ENCODE measurements around the gene NDUFA8. TPM values are rescaled to one million over a fixed set of nuclear protein-coding genes. Genes with fewer than 3 reads are reported as not detected.
A peak's percentile ranks its signal among the peaks of the same experiment; 100 is the strongest.

The NDUFA8 gene
- total RNA-seq, 1 experiment from 2014 or later = 42.7 TPM

DNA sequence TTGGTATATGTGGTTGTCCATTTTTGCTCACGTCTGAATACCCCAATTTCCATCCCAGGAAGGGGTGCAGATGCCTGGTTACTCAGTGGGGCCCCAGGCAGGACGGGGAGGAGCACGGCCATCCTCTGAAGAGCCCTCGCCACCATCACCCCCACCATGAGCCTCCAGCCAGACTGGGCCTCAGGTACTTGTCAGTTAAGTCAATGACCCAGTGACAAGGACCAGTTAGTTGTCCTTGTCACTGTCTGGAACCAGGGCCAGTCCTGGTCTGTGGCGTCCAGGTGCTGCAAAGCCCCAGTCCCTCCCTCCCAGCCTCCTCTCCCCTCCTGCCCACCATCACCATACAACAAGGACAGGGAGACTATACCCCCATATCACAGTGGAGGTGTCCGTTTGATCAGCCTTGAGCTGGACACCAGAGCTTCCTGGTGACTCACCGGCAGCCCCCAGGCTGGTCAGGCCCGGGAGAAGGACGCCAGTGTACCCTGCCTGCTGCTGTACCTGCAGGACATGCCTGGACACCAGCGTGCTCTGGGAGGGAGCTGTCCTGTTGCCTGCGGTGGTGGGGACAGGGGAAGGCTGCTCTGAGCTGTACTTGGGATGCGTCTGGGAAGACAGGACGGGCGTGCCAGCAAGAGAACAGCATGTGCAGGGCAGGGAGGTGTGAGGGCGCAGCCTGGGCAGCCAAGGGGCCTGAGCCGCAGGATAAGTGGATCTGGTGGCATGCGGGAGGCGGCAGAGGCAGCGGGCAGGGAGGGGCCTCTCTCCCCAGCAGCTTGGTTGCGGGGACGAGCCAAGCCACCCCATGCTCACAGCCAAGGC, 33.9 kb downstream of the NDUFA8 start:
- H3K4me1 ChIP-seq (ENCODE audit: low read length) = no peaks in the 10 kb centered on the region
- no peaks in the 10 kb centered on the region for H3K27me3 ChIP-seq (ENCODE audit: low read length)
- no peaks in the 10 kb centered on the region for H3K36me3 ChIP-seq (ENCODE audit: insufficient read depth, low read length)
- no peak overlapping the region for H2AFZ ChIP-seq (ENCODE audit: low read length)
- no peaks in the 10 kb centered on the region; the same call in 1 of the 2 replicates for H4K20me1 ChIP-seq (ENCODE audit: insufficient read depth, low read depth, low read length)
- H3K9me2 ChIP-seq (replicated peaks; ENCODE audit: insufficient read depth, low read length) = no peaks in the 10 kb centered on the region
- no peak overlapping the region for H3K4me3 ChIP-seq (ENCODE audit: low read length)
- DNase-seq = no peak
- H3K9me3 ChIP-seq (ENCODE audit: low read length) = no peaks in the 10 kb centered on the region
- H3K9ac ChIP-seq (ENCODE audit: low read length) = no peak overlapping the region
- no peaks in the 10 kb centered on the region for H3K79me2 ChIP-seq (ENCODE audit: low read length)
- H3K27ac ChIP-seq (ENCODE audit: low read length) = no peak overlapping the region
- no peak overlapping the region for H3K4me2 ChIP-seq (ENCODE audit: low read depth, low read length, poor library complexity, severe bottlenecking)

DNA sequence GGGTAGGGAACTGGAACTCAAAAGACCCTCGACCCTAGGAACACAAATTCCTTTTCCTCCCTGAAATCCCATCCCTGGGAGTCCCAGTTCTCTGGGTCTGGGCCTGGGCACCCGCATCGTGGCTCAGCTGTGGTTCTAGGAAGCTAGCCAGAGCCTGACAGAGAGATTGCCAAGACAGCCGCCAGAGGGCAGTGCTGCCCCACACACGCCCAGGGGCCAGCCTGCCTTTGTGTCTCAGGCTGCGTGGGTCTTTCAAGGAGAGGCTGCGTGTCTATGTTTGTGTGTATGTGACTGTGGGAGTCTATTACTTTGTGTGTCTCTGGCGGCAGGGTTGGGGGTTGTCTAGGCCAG, 34.4 kb downstream of the NDUFA8 start:
- no peak overlapping the region for H3K4me3 ChIP-seq (ENCODE audit: low read length)
- no peaks in the 10 kb centered on the region for H3K9me3 ChIP-seq (ENCODE audit: low read length)
- H3K4me1 ChIP-seq (ENCODE audit: low read length) = no peaks in the 10 kb centered on the region
- H2AFZ ChIP-seq (ENCODE audit: low read length) = no peak overlapping the region
- no peak overlapping the region for H3K4me2 ChIP-seq (ENCODE audit: low read depth, low read length, poor library complexity, severe bottlenecking)
- no peak overlapping the region for H3K9ac ChIP-seq (ENCODE audit: low read length)
- peak; percentile 89 for DNase-seq
- H3K36me3 ChIP-seq (ENCODE audit: insufficient read depth, low read length) = no peaks in the 10 kb centered on the region
- H4K20me1 ChIP-seq (ENCODE audit: insufficient read depth, low read depth, low read length) = no peaks in the 10 kb centered on the region; the same call in 1 of the 2 replicates
- no peaks in the 10 kb centered on the region for H3K9me2 ChIP-seq (replicated peaks; ENCODE audit: insufficient read depth, low read length)
- H3K27me3 ChIP-seq (ENCODE audit: low read length) = no peaks in the 10 kb centered on the region
- H3K79me2 ChIP-seq (ENCODE audit: low read length) = no peaks in the 10 kb centered on the region
- no peak overlapping the region for H3K27ac ChIP-seq (ENCODE audit: low read length)

DNA sequence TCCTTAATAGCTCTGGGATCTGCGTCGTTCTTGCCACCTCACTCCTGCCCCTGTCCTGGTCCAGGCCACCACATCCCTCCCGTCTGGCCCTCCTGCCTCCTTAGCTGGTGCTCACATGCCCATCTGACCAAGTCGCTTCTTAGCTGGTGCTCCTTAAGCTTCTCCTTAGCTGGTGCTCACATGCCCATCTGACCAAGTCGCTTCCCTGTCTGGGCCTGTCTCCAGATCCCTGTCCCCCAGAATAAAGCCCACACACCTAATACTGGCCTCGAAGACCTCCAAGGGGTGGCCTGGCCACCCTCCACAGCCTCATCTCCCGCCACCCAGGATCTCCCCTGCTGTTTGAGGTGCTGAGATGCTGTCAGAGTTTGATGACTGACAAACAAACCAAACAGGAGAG, 35.1 kb downstream of the NDUFA8 start:
- Histone ChIP-seq H3K36me3 (ENCODE audit: insufficient read depth, low read length) (no peaks in the 10 kb centered on the region), H3K9me3 (ENCODE audit: low read length) (no peaks in the 10 kb centered on the region), H4K20me1 (ENCODE audit: insufficient read depth, low read depth, low read length) (no peaks in the 10 kb centered on the region; the same call in 1 of the 2 replicates), H3K4me1 (ENCODE audit: low read length) (no peaks in the 10 kb centered on the region), H3K79me2 (ENCODE audit: low read length) (no peaks in the 10 kb centered on the region), H3K9me2 (replicated peaks; ENCODE audit: insufficient read depth, low read length) (no peaks in the 10 kb centered on the region), H3K27me3 (ENCODE audit: low read length) (no peaks in the 10 kb centered on the region), H3K27ac (ENCODE audit: low read length) (no peak overlapping the region), H3K4me2 (ENCODE audit: low read depth, low read length, poor library complexity, severe bottlenecking) (no peak overlapping the region), H3K9ac (ENCODE audit: low read length) (no peak overlapping the region), H2AFZ (ENCODE audit: low read length) (no peak overlapping the region), H3K4me3 (ENCODE audit: low read length) (no peak overlapping the region)
- DNase-seq = no peak

DNA sequence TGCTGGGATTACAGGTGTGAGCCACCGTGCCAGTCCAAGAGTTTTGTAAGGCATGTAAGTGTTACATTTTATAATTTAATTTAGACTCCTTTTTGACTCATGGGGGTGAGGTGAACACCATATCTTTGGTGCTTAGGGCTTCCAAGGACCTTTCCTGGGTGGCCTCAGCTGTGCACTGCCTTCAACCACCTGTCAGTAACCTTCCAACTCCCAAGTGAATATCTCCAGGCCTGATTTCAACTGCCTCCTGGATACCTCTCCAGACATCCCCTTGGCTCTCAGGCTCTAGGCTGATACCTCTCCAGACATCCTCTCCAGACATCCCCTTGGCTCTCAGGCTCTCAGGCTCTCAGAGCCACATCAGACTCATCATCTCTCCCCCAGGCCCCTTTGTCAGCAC, 35.5 kb downstream of the NDUFA8 start:
- DNase-seq = no peak
- H3K4me1 ChIP-seq (ENCODE audit: low read length) = no peaks in the 10 kb centered on the region
- H3K27ac ChIP-seq (ENCODE audit: low read length) = no peak overlapping the region
- no peaks in the 10 kb centered on the region; the same call in 1 of the 2 replicates for H4K20me1 ChIP-seq (ENCODE audit: insufficient read depth, low read depth, low read length)
- no peaks in the 10 kb centered on the region for H3K79me2 ChIP-seq (ENCODE audit: low read length)
- H2AFZ ChIP-seq (ENCODE audit: low read length) = no peak overlapping the region
- no peaks in the 10 kb centered on the region for H3K27me3 ChIP-seq (ENCODE audit: low read length)
- H3K9me3 ChIP-seq (ENCODE audit: low read length) = no peaks in the 10 kb centered on the region
- no peaks in the 10 kb centered on the region for H3K36me3 ChIP-seq (ENCODE audit: insufficient read depth, low read length)
- H3K9me2 ChIP-seq (replicated peaks; ENCODE audit: insufficient read depth, low read length) = no peaks in the 10 kb centered on the region
- H3K9ac ChIP-seq (ENCODE audit: low read length) = no peak overlapping the region
- H3K4me3 ChIP-seq (ENCODE audit: low read length) = no peak overlapping the region
- H3K4me2 ChIP-seq (ENCODE audit: low read depth, low read length, poor library complexity, severe bottlenecking) = no peak overlapping the region

DNA sequence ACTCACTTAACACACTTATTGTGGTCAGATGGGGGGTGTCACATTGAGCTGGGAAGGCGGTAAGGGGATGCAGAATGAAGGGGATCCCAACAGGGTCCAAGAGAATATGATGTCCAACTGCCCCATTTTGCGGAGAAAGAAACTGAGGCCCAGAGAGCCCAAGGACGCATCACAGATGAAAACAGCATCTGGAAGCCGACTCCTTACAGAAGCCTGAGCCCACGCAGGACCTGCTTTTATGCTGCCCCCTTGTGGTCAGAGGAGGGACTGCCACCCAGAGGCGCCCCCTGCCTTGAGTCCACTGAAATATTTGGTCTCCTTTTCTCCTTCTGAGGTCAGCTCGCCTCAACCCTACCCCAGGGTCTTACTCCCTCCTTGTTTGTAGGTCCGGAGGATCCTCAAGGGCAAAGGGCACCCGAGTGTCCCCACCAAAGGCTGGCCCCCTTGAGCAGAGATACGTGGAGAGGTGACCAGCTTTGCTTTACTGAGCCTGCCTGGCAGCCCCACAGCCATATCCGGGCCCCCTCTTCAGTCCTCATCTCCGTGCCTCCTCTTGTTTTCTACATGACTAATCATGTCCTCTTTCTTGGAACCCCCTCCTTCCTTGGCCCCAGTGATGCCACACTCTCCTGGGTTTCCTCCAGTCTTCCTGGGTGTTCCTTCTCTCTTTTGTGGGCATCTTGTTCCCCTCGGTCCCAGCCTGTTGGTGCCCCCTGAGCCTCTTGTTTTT, 36.5 kb downstream of the NDUFA8 start:
- H3K4me3 ChIP-seq (ENCODE audit: low read length) = no peak overlapping the region
- no peaks in the 10 kb centered on the region for H3K79me2 ChIP-seq (ENCODE audit: low read length)
- H3K4me2 ChIP-seq (ENCODE audit: low read depth, low read length, poor library complexity, severe bottlenecking) = no peak overlapping the region
- no peaks in the 10 kb centered on the region for H3K9me3 ChIP-seq (ENCODE audit: low read length)
- no peak overlapping the region for H3K9ac ChIP-seq (ENCODE audit: low read length)
- H4K20me1 ChIP-seq (ENCODE audit: insufficient read depth, low read depth, low read length) = no peaks in the 10 kb centered on the region; the same call in 1 of the 2 replicates
- H3K27ac ChIP-seq (ENCODE audit: low read length) = no peak overlapping the region
- peak; percentile 90 for DNase-seq
- H3K27me3 ChIP-seq (ENCODE audit: low read length) = no peaks in the 10 kb centered on the region
- no peaks in the 10 kb centered on the region for H3K4me1 ChIP-seq (ENCODE audit: low read length)
- H3K9me2 ChIP-seq (replicated peaks; ENCODE audit: insufficient read depth, low read length) = no peaks in the 10 kb centered on the region
- H3K36me3 ChIP-seq (ENCODE audit: insufficient read depth, low read length) = no peaks in the 10 kb centered on the region
- H2AFZ ChIP-seq (ENCODE audit: low read length) = no peak overlapping the region

DNA sequence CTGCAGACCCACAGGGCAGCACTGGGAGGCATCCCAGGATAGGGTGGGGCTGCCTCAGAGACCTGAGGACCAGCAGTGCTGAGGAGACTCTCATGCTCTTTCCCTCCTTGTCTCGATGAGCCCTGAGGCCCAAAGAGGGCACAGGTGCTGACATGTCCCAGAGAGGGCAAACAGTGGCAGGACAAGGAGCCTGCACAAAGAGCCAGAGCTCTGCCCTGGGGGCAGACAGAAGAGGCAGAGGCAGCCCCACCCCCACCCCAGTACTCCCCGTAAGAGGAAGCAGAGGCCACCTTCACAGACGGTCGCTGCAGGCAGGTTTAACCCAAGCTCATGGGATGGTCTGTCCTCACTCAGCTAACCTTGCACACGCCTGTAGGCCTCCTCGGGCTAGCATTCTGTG, 37.1 kb downstream of the NDUFA8 start:
- H3K4me2 ChIP-seq (ENCODE audit: low read depth, low read length, poor library complexity, severe bottlenecking) = no peak overlapping the region
- H3K9ac ChIP-seq (ENCODE audit: low read length) = no peak overlapping the region

DNA sequence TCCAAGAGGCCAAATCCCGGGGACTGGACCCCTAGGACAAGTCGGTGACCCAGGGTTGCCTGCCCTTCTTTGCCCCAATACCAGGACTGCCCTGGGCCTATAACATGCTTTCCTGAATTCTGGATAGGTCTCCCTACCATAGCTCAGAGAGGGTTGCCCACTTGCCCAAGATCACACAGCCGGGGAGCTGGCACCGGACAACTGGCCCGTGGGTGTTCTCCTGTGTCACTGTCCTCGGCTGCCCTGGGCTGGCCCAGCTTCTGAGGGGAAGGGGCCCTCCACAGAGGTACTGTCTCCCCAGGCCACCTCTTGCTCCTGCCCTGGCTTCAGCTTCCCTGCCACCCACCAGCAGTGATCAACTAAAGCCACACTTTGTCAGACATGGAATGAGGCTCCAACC, 37.6 kb downstream of the NDUFA8 start:
- Histone ChIP-seq H3K9me2 (replicated peaks; ENCODE audit: insufficient read depth, low read length) (no peaks in the 10 kb centered on the region), H3K4me2 (ENCODE audit: low read depth, low read length, poor library complexity, severe bottlenecking) (no peak overlapping the region), H3K36me3 (ENCODE audit: insufficient read depth, low read length) (no peaks in the 10 kb centered on the region), H3K4me3 (ENCODE audit: low read length) (no peak overlapping the region), H4K20me1 (ENCODE audit: insufficient read depth, low read depth, low read length) (no peaks in the 10 kb centered on the region; the same call in 1 of the 2 replicates), H3K9me3 (ENCODE audit: low read length) (no peaks in the 10 kb centered on the region), H3K27ac (ENCODE audit: low read length) (no peak overlapping the region), H3K27me3 (ENCODE audit: low read length) (no peaks in the 10 kb centered on the region), H2AFZ (ENCODE audit: low read length) (no peak overlapping the region), H3K4me1 (ENCODE audit: low read length) (no peaks in the 10 kb centered on the region), H3K79me2 (ENCODE audit: low read length) (no peaks in the 10 kb centered on the region), H3K9ac (ENCODE audit: low read length) (no peak overlapping the region)
- DNase-seq = no peak

More for the DNA sequence above, 37.1 kb downstream of the NDUFA8 start:
- H3K27me3 ChIP-seq (ENCODE audit: low read length) = no peaks in the 10 kb centered on the region
- no peak overlapping the region for H3K4me3 ChIP-seq (ENCODE audit: low read length)
- no peak overlapping the region for H2AFZ ChIP-seq (ENCODE audit: low read length)
- H3K4me1 ChIP-seq (ENCODE audit: low read length) = no peaks in the 10 kb centered on the region
- no peak overlapping the region for H3K27ac ChIP-seq (ENCODE audit: low read length)
- H3K36me3 ChIP-seq (ENCODE audit: insufficient read depth, low read length) = no peaks in the 10 kb centered on the region
- no peaks in the 10 kb centered on the region; the same call in 1 of the 2 replicates for H4K20me1 ChIP-seq (ENCODE audit: insufficient read depth, low read depth, low read length)
- DNase-seq = no peak
- no peaks in the 10 kb centered on the region for H3K9me2 ChIP-seq (replicated peaks; ENCODE audit: insufficient read depth, low read length)
- no peaks in the 10 kb centered on the region for H3K79me2 ChIP-seq (ENCODE audit: low read length)
- H3K9me3 ChIP-seq (ENCODE audit: low read length) = no peaks in the 10 kb centered on the region

DNA sequence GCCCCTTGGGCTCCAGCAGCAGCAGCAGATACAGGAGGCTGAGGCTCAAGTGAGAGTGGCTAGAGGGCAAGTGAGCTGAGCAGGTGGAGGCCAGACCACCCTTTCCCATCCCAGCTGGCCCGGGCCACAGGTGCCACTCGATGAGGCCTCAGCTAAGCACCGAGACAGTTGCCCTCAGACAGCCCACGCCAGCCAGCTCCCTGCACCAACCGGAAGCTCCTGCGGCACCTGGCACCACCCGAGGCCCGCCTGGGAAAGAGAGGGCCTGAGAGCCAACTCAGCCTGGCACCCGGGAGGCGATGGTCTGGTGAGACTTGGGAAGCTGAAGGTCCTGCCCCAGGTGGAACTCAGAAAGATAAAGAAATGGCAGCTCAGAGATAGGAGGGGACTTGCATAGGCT, 38.2 kb downstream of the NDUFA8 start:
- Histone ChIP-seq H3K4me1 (ENCODE audit: low read length) (no peaks in the 10 kb centered on the region), H3K27ac (ENCODE audit: low read length) (no peak overlapping the region), H3K4me3 (ENCODE audit: low read length) (no peak overlapping the region), H3K9me2 (replicated peaks; ENCODE audit: insufficient read depth, low read length) (no peaks in the 10 kb centered on the region), H3K27me3 (ENCODE audit: low read length) (no peaks in the 10 kb centered on the region), H3K79me2 (ENCODE audit: low read length) (no peaks in the 10 kb centered on the region), H3K4me2 (ENCODE audit: low read depth, low read length, poor library complexity, severe bottlenecking) (no peak overlapping the region), H2AFZ (ENCODE audit: low read length) (no peak overlapping the region), H3K9me3 (ENCODE audit: low read length) (no peaks in the 10 kb centered on the region), H3K36me3 (ENCODE audit: insufficient read depth, low read length) (no peaks in the 10 kb centered on the region), H3K9ac (ENCODE audit: low read length) (no peak overlapping the region), H4K20me1 (ENCODE audit: insufficient read depth, low read depth, low read length) (no peaks in the 10 kb centered on the region; the same call in 1 of the 2 replicates)
- no peak for DNase-seq
